ENCODE data around the gene SCD. TPM values are rescaled to one million over a fixed set of nuclear protein-coding genes. Genes with fewer than 3 reads are reported as not detected.
A peak's percentile ranks its signal among the peaks of the same experiment; 100 is the strongest.

SCD gene
- total and polyA plus RNA-seq, 2 of the 13 experiments (the other 11 are each of a cell fraction or from before 2014, with no cell fraction given), result 492 to 512 TPM

- TF ChIP-seq THAP9 (CRISPR knock-in tag; IDR thresholded peaks at IDR 0.05; ENCODE audit: borderline replicate concordance) (no peak; the same call in 1 of the 2 replicates), ZNF780A (CRISPR knock-in tag; IDR thresholded peaks at IDR 0.05) (no peak; the same call in 1 of the 2 replicates), TARDBP (CRISPR knock-in tag; IDR thresholded peaks at IDR 0.05) (peak; percentile 83), FOXO4 (CRISPR knock-in tag; conservative IDR thresholded peaks at IDR 0.05) (0 out of 2 replicates have a peak, but pooled peaks have one; percentile 76), TBL1XR1 (IDR thresholded peaks at IDR 0.05; ENCODE audit: borderline replicate concordance, low read length, partially characterized antibody) (peak; percentile 54), BRD4 (CRISPR knock-in tag; IDR thresholded peaks at IDR 0.05) (peak; percentile 24), ZNF276 (CRISPR knock-in tag; IDR thresholded peaks at IDR 0.05; ENCODE audit: low read depth) (no peak; the same call in 1 of the 2 replicates), ASH2L (IDR thresholded peaks at IDR 0.05; ENCODE audit: insufficient read length, low read depth, low read length) (peak; percentile 89), PAXIP1 (CRISPR knock-in tag; conservative IDR thresholded peaks at IDR 0.05) (peak; percentile 67; the same call in 1 of the 2 replicates), TAF15 (IDR thresholded peaks at IDR 0.05; ENCODE audit: low read depth, low read length, poor library complexity, severe bottlenecking) (no peak), KLF9 (CRISPR knock-in tag; IDR thresholded peaks at IDR 0.05; ENCODE audit: low read depth) (0 out of 2 replicates have a peak, but pooled peaks have one; percentile 26), SOX6 (IDR thresholded peaks at IDR 0.05) (no peak), SOX6 (CRISPR knock-in tag; IDR thresholded peaks at IDR 0.05) (peak; percentile 59; the same call in 1 of the 2 replicates), KLF6 (CRISPR knock-in tag; IDR thresholded peaks at IDR 0.05) (peak; percentile 7; the same call in 1 of the 2 replicates), KAT7 (CRISPR knock-in tag; IDR thresholded peaks at IDR 0.05; ENCODE audit: borderline replicate concordance) (no peak)
Measured at GRCh38 chr10:100373298-100374199, 26.5 kb downstream of the SCD start (continued).
